Activated naive CD8-positive, alpha-beta T cell treated with anti-CD3 and anti-CD28 coated beads for 36 hours (primary cell): ENCODE results near the gene TAF4. TPM values are rescaled to one million over a fixed set of nuclear protein-coding genes. Genes with fewer than 3 reads are reported as not detected.
"Not testable (repeated sequence)": the region's sequence is repeated elsewhere in the genome, so short reads cannot be mapped to it uniquely, and the experiment has no call there.

Source experiments
- DNase-seq: peaks from one replicate; pipeline ENCODE4 v3.0.0; 2021
- H3K27ac Mint-ChIP-seq: one replicate; pipeline ENCODE4 v1.8.0; 2022; ENCODE audit warnings: mild to moderate bottlenecking, moderate library complexity, mixed read lengths
- H3K27me3 Mint-ChIP-seq: one replicate; pipeline ENCODE4 v1.8.0; 2022; ENCODE audit warnings: mild to moderate bottlenecking, mixed read lengths
- H3K36me3 Mint-ChIP-seq: one replicate; pipeline ENCODE4 v1.8.0; 2021; ENCODE audit warnings: mild to moderate bottlenecking, mixed read lengths
- H3K4me1 Mint-ChIP-seq: one replicate; pipeline ENCODE4 v1.8.0; 2021; ENCODE audit warnings: mixed read lengths
- H3K4me3 Mint-ChIP-seq: one replicate; pipeline ENCODE4 v1.8.0; 2022; ENCODE audit warnings: mild to moderate bottlenecking, moderate library complexity, mixed read lengths
- H3K9me3 Mint-ChIP-seq: one replicate; pipeline ENCODE4 v1.8.0; 2022; ENCODE audit warnings: mixed read lengths
- total RNA-seq, 2 experiments: library from RNA; stranded (reverse); gene quantifications; one replicate each; pipeline ENCODE4 v1.2.3, GENCODE V29; 2021

The TAF4 gene
- total RNA-seq, 2 experiments from 2014 or later, result 15.2 to 16.4 TPM

GRCh38 chr20:62087632-62088031, 22.0 kb upstream of the TAF4 start:
- peaks cover under 1% of the 10 kb centered on the region for H3K9me3 Mint-ChIP-seq
- no peak overlapping the region for H3K4me3 Mint-ChIP-seq
- peaks cover 10% of the 10 kb centered on the region for H3K27me3 Mint-ChIP-seq

GRCh38 chr20:62087227-62087626, 21.5 kb upstream of the TAF4 start:
- Mint-ChIP-seq H3K36me3 (no peaks in the 10 kb centered on the region), H3K27me3 (peaks cover 8% of the 10 kb centered on the region), H3K4me1 (no peaks in the 10 kb centered on the region), H3K27ac (no peak overlapping the region), H3K9me3 (no peaks in the 10 kb centered on the region), H3K4me3 (no peak overlapping the region)
- no peak for DNase-seq

More at GRCh38 chr20:62087632-62088031, 22.0 kb upstream of the TAF4 start:
- H3K36me3 Mint-ChIP-seq, result peaks cover under 1% of the 10 kb centered on the region
- no peak overlapping the region for H3K27ac Mint-ChIP-seq
- no peak for DNase-seq
- H3K4me1 Mint-ChIP-seq, result no peaks in the 10 kb centered on the region

- Mint-ChIP-seq H3K27me3 (peaks cover 8% of the 10 kb centered on the region), H3K27ac (no peak overlapping the region), H3K36me3 (no peaks in the 10 kb centered on the region), H3K9me3 (no peaks in the 10 kb centered on the region), H3K4me1 (no peaks in the 10 kb centered on the region), H3K4me3 (no peak overlapping the region)
- DNase-seq, result no peak
Observed at GRCh38 chr20:62085206-62085605, 19.5 kb upstream of the TAF4 start.

- not testable (repeated sequence) for H3K9me3 Mint-ChIP-seq
Observed at GRCh38 chr20:62084224-62084623, 18.5 kb upstream of the TAF4 start.

GRCh38 chr20:62083312-62083711, 17.6 kb upstream of the TAF4 start:
- Mint-ChIP-seq H3K27ac (no peak overlapping the region), H3K9me3 (peaks cover 7% of the 10 kb centered on the region), H3K36me3 (peaks cover 2% of the 10 kb centered on the region), H3K27me3 (peaks cover 11% of the 10 kb centered on the region), H3K4me3 (no peak overlapping the region), H3K4me1 (no peaks in the 10 kb centered on the region)
- no peak for DNase-seq

More at GRCh38 chr20:62084224-62084623, 18.5 kb upstream of the TAF4 start:
- not testable (repeated sequence) for H3K27me3 Mint-ChIP-seq, H3K4me3 Mint-ChIP-seq, DNase-seq, H3K4me1 Mint-ChIP-seq, H3K27ac Mint-ChIP-seq, H3K36me3 Mint-ChIP-seq

GRCh38 chr20:62080249-62080990, 14.7 kb upstream of the TAF4 start:
- H3K4me3 Mint-ChIP-seq, result no peak overlapping the region
- H3K27me3 Mint-ChIP-seq, result peaks cover 10% of the 10 kb centered on the region
- H3K36me3 Mint-ChIP-seq, result peaks cover 6% of the 10 kb centered on the region
- no peak for DNase-seq
- H3K4me1 Mint-ChIP-seq, result peaks cover 5% of the 10 kb centered on the region
- H3K27ac Mint-ChIP-seq, result no peak overlapping the region
- peaks cover 21% of the 10 kb centered on the region for H3K9me3 Mint-ChIP-seq

- H3K4me3 Mint-ChIP-seq, result no peak overlapping the region
- peaks cover 5% of the 10 kb centered on the region for H3K4me1 Mint-ChIP-seq
- peaks cover 8% of the 10 kb centered on the region for H3K36me3 Mint-ChIP-seq
- peaks cover 27% of the 10 kb centered on the region for H3K9me3 Mint-ChIP-seq
- no peak overlapping the region for H3K27ac Mint-ChIP-seq
- DNase-seq, result no peak
- H3K27me3 Mint-ChIP-seq, result peaks cover 3% of the 10 kb centered on the region
Observed at GRCh38 chr20:62079166-62079565, 13.5 kb upstream of the TAF4 start.

- H3K27me3 Mint-ChIP-seq, result no peaks in the 10 kb centered on the region
- peaks cover 11% of the 10 kb centered on the region for H3K36me3 Mint-ChIP-seq
- no peak overlapping the region for H3K27ac Mint-ChIP-seq
- no peak for DNase-seq
- H3K9me3 Mint-ChIP-seq, result peaks cover 30% of the 10 kb centered on the region
- H3K4me3 Mint-ChIP-seq, result no peak overlapping the region
- peaks cover 5% of the 10 kb centered on the region for H3K4me1 Mint-ChIP-seq
Observed at GRCh38 chr20:62073323-62073722, 7.6 kb upstream of the TAF4 start.

GRCh38 chr20:62071669-62072430, 6.2 kb upstream of the TAF4 start:
- H3K4me3 Mint-ChIP-seq, H3K36me3 Mint-ChIP-seq, H3K27me3 Mint-ChIP-seq, DNase-seq, H3K27ac Mint-ChIP-seq: not testable (repeated sequence)
- Mint-ChIP-seq H3K4me1 (peaks cover 13% of the 10 kb centered on the region), H3K9me3 (peaks cover 23% of the 10 kb centered on the region)

GRCh38 chr20:62069741-62070216, 4.1 kb upstream of the TAF4 start:
- Mint-ChIP-seq H3K4me3 (no peak overlapping the region), H3K4me1 (peaks cover 15% of the 10 kb centered on the region), H3K27me3 (no peaks in the 10 kb centered on the region), H3K36me3 (peaks cover 5% of the 10 kb centered on the region), H3K27ac (no peak overlapping the region), H3K9me3 (peaks cover 13% of the 10 kb centered on the region)
- no peak for DNase-seq

GRCh38 chr20:62068997-62069396, 3.3 kb upstream of the TAF4 start:
- H3K9me3 Mint-ChIP-seq, result peaks cover 9% of the 10 kb centered on the region
- no peak for DNase-seq
- H3K4me1 Mint-ChIP-seq, result peaks cover 15% of the 10 kb centered on the region
- no peaks in the 10 kb centered on the region for H3K27me3 Mint-ChIP-seq
- H3K27ac Mint-ChIP-seq, result no peak overlapping the region
- no peak overlapping the region for H3K4me3 Mint-ChIP-seq
- H3K36me3 Mint-ChIP-seq, result peaks cover 5% of the 10 kb centered on the region

- Mint-ChIP-seq H3K9me3 (peaks cover 2% of the 10 kb centered on the region), H3K27me3 (no peaks in the 10 kb centered on the region), H3K27ac (peak overlapping the region; percentile 83), H3K4me1 (peaks cover 20% of the 10 kb centered on the region), H3K36me3 (no peaks in the 10 kb centered on the region), H3K4me3 (peak overlapping the region; percentile 83)
- DNase-seq, result no peak
Observed at GRCh38 chr20:62067547-62068260, 2.0 kb upstream of the TAF4 start.

- Mint-ChIP-seq H3K27ac (peak overlapping the region; percentile 83), H3K9me3 (peaks cover 2% of the 10 kb centered on the region), H3K4me1 (peaks cover 26% of the 10 kb centered on the region), H3K4me3 (peak overlapping the region; percentile 83), H3K27me3 (no peaks in the 10 kb centered on the region), H3K36me3 (no peaks in the 10 kb centered on the region)
- peak; percentile 26 for DNase-seq
Observed at GRCh38 chr20:62066983-62067433, 1.3 kb upstream of the TAF4 start.

GRCh38 chr20:62066339-62066982, 780 bp upstream of the TAF4 start:
- DNase-seq, result peak; percentile 45
- Mint-ChIP-seq H3K4me3 (peak overlapping the region; percentile 83), H3K9me3 (no peaks in the 10 kb centered on the region), H3K27ac (peak overlapping the region; percentile 83), H3K4me1 (peaks cover 32% of the 10 kb centered on the region), H3K27me3 (no peaks in the 10 kb centered on the region), H3K36me3 (no peaks in the 10 kb centered on the region)
